GM18505 (cell line): ENCODE results near the gene AFAP1.

Source experiments
- ATAC-seq: cut with Tn5 transposase; IDR thresholded peaks from one replicate; pipeline ENCODE4 v1.9.1; 2021; ENCODE audit not compliant: unreplicated experiment
- POLR2A ChIP-seq: IDR thresholded peaks from 4 replicates; pipeline ENCODE4 v1.6.1; 2011; ENCODE audit warnings: borderline replicate concordance; ENCODE audit not compliant: insufficient read depth, insufficient read length; ENCODE audit errors: extremely low read depth

The AFAP1 gene

GRCh38 chr4:7963691-7964090 is 24.0 kb upstream of the AFAP1 start:
- TF ChIP-seq POLR2A = no peak
- ATAC-seq = no peak

GRCh38 chr4:7962609-7963508 is 23.2 kb upstream of the AFAP1 start:
- no peak for ATAC-seq
- no peak for TF ChIP-seq POLR2A

GRCh38 chr4:7960790-7961655 is 21.4 kb upstream of the AFAP1 start:
- TF ChIP-seq POLR2A = no peak
- no peak for ATAC-seq

- TF ChIP-seq POLR2A = no peak
- ATAC-seq = no peak
These were observed 20.5 kb upstream of the AFAP1 start for GRCh38 chr4:7960017-7960789.

- TF ChIP-seq POLR2A = no peak
- no peak for ATAC-seq
These were observed 19.4 kb upstream of the AFAP1 start for GRCh38 chr4:7959078-7959477.

- ATAC-seq = no peak
- no peak for TF ChIP-seq POLR2A
These were observed 17.4 kb upstream of the AFAP1 start for GRCh38 chr4:7956934-7957656.

GRCh38 chr4:7956270-7956808 is 16.7 kb upstream of the AFAP1 start:
- no peak for ATAC-seq
- no peak for TF ChIP-seq POLR2A

GRCh38 chr4:7955393-7955792 is 15.7 kb upstream of the AFAP1 start:
- ATAC-seq = no peak
- TF ChIP-seq POLR2A = no peak

GRCh38 chr4:7952615-7953014 is 13.0 kb upstream of the AFAP1 start:
- no peak for TF ChIP-seq POLR2A

GRCh38 chr4:7950301-7951092 is 10.8 kb upstream of the AFAP1 start:
- TF ChIP-seq POLR2A = no peak
- no peak for ATAC-seq

More at GRCh38 chr4:7952615-7953014, 13.0 kb upstream of the AFAP1 start:
- ATAC-seq = no peak

GRCh38 chr4:7949759-7950158 is 10.1 kb upstream of the AFAP1 start:
- ATAC-seq = no peak
- no peak for TF ChIP-seq POLR2A
